Pulmonary artery endothelial cell (primary cell): ENCODE data around the gene HOXB8. TPM values are rescaled to one million over a fixed set of nuclear protein-coding genes. Genes with fewer than 3 reads are reported as not detected.
A peak's percentile ranks its signal among the peaks of the same experiment; 100 is the strongest.

Source experiments
- DNase-seq: peaks from one replicate; pipeline ENCODE4 v3.0.0-alpha.2; 2011; ENCODE audit warnings: low read depth, low spot score
- total RNA-seq: library from RNA; depleted of rRNA; stranded (reverse); fragments of >200 nt; gene quantifications from 2 replicates; pipeline ENCODE4 v1.2.3, GENCODE V29; 2014

HOXB8 gene
- total RNA-seq, 1 donor from 2014 or later: not detected

- no peak for DNase-seq
Measured at GRCh38 chr17:48637323-48638260, 22.5 kb upstream of the HOXB8 start.

- DNase-seq: peak; percentile 47
Measured at GRCh38 chr17:48636177-48637018, 21.3 kb upstream of the HOXB8 start.

GRCh38 chr17:48634493-48635208 lies 19.6 kb upstream of the HOXB8 start:
- no peak for DNase-seq

- no peak for DNase-seq
Measured at GRCh38 chr17:48633266-48633677, 18.2 kb upstream of the HOXB8 start.

- DNase-seq: no peak
Measured at GRCh38 chr17:48632579-48633265, 17.6 kb upstream of the HOXB8 start.

- DNase-seq: no peak
Measured at GRCh38 chr17:48631693-48632578, 16.8 kb upstream of the HOXB8 start.

- DNase-seq: no peak
Measured at GRCh38 chr17:48630925-48631692, 16.0 kb upstream of the HOXB8 start.

- DNase-seq: no peak
Measured at GRCh38 chr17:48630009-48630924, 15.2 kb upstream of the HOXB8 start.

GRCh38 chr17:48629411-48629759 lies 14.3 kb upstream of the HOXB8 start:
- DNase-seq: no peak

- DNase-seq: no peak
Measured at GRCh38 chr17:48628649-48629410, 13.7 kb upstream of the HOXB8 start.

GRCh38 chr17:48627623-48628521 lies 12.8 kb upstream of the HOXB8 start:
- no peak for DNase-seq

GRCh38 chr17:48627118-48627597 lies 12.1 kb upstream of the HOXB8 start:
- no peak for DNase-seq

- DNase-seq: no peak
Measured at GRCh38 chr17:48626245-48627117, 11.4 kb upstream of the HOXB8 start, which contains the start of gene HOXB9. TSS of gene HOXB9 (minus strand) at chr17:48626358. CDS start at chr17:48626269, 89 bp downstream.

- DNase-seq: no peak
Measured at GRCh38 chr17:48625495-48626244, 10.6 kb upstream of the HOXB8 start.
